Caco-2 (cell line): ENCODE data around the gene CPNE2. TPM values are rescaled to one million over a fixed set of nuclear protein-coding genes. Genes with fewer than 3 reads are reported as not detected.

Experiments
- BruUV-seq: library from RNA; stranded (reverse); fragments of 400-500 nt; replicated peaks from 2 replicates; lab custom pipeline; 2021; lab: Mats Ljungman, UMichigan
- CTCF ChIA-PET: fragments of 300-600 bp; sonication (Branson Sonifier 250); formaldehyde crosslinking; loops from one replicate; lab custom pipeline; 2022; ENCODE audit warnings: antibody characterized with exemption; lab: Charles Lee
- POLR2A ChIA-PET: fragments of 300-600 bp; sonication (Branson Sonifier 250); formaldehyde crosslinking; loops from one replicate; lab custom pipeline; 2022; ENCODE audit warnings: antibody characterized with exemption; lab: Charles Lee
- DNase-seq, 2 experiments: peaks; one replicate each; pipeline versions ENCODE4 v3.0.0 to v3.0.0-alpha.2; 2020 to 2022
- H3K27me3 ChIP-seq: replicated peaks from 2 replicates; pipeline ENCODE4 v1.6.0; 2011; ENCODE audit warnings: low read length; ENCODE audit not compliant: control insufficient read depth, insufficient read depth
- H3K36me3 ChIP-seq: 2 replicates; pipeline ENCODE4 v1.5.1; 2011; ENCODE audit warnings: low read length; ENCODE audit not compliant: control insufficient read depth, insufficient read depth
- H3K4me1 ChIP-seq: fragments of 250-450 bp; sonication (Bioruptor Pico); 2 replicates; pipeline ENCODE4 v1.5.1; 2020; ENCODE audit warnings: mild to moderate bottlenecking
- H3K4me3 ChIP-seq: 2 replicates; pipeline ENCODE4 v1.5.1; 2011; ENCODE audit warnings: low read depth, mild to moderate bottlenecking, control low read depth, low read length
- H3K9me3 ChIP-seq: fragments of 250-450 bp; sonication (Bioruptor Pico); 2 replicates; pipeline ENCODE4 v1.5.1; 2020; ENCODE audit warnings: mild to moderate bottlenecking, moderate library complexity
- H3K27ac Mint-ChIP-seq: one replicate; pipeline ENCODE4 v1.8.0; 2022; ENCODE audit warnings: mixed read lengths; ENCODE audit not compliant: unreplicated experiment
- H3K27me3 Mint-ChIP-seq: one replicate; pipeline ENCODE4 v1.8.0; 2022; ENCODE audit warnings: mixed read lengths; ENCODE audit not compliant: insufficient read depth, unreplicated experiment
- H3K36me3 Mint-ChIP-seq: one replicate; pipeline ENCODE4 v1.8.0; 2022; ENCODE audit warnings: mild to moderate bottlenecking, mixed read lengths; ENCODE audit not compliant: insufficient read depth, unreplicated experiment
- H3K4me1 Mint-ChIP-seq: one replicate; pipeline ENCODE4 v1.8.0; 2022; ENCODE audit warnings: low read depth, mixed read lengths; ENCODE audit not compliant: unreplicated experiment
- H3K4me3 Mint-ChIP-seq: one replicate; pipeline ENCODE4 v1.8.0; 2022; ENCODE audit warnings: mild to moderate bottlenecking, moderate library complexity, mixed read lengths; ENCODE audit not compliant: unreplicated experiment
- H3K9me3 Mint-ChIP-seq: one replicate; pipeline ENCODE4 v1.8.0; 2022; ENCODE audit warnings: mixed read lengths; ENCODE audit not compliant: unreplicated experiment
- intact Hi-C: fragments of 100-400 bp; cut with micrococcal nuclease; formaldehyde crosslinking; loops from one replicate; pipeline ENCODE4 v1.10.0; 2022; ENCODE audit not compliant: unreplicated experiment
- total RNA-seq: library from RNA; stranded (reverse); gene quantifications from 2 replicates; pipeline ENCODE4 v1.2.3, GENCODE V29; 2022
- TF ChIP-seq, protein P1 (sequence below), 2 experiments: fragments of 200-600 bp in 1 of 2; IDR thresholded peaks; 1 replicate in 1 of 2; 2 replicates in 1 of 2; pipeline versions ENCODE4 v1.5.1 to v1.8.0; 2011 to 2022; ENCODE audit warnings: antibody characterized with exemption in 1 of 2, control low read depth in 1 of 2, inconsistent platforms in 1 of 2, low read depth in 1 of 2, low read length in 1 of 2, mild to moderate bottlenecking in 1 of 2, moderate library complexity in 1 of 2; ENCODE audit not compliant: insufficient read depth in 1 of 2, severe bottlenecking in 1 of 2, unreplicated experiment in 1 of 2

Gene CPNE2
- total RNA-seq, 1 experiment from 2014 or later: 46.3 TPM

DNA sequence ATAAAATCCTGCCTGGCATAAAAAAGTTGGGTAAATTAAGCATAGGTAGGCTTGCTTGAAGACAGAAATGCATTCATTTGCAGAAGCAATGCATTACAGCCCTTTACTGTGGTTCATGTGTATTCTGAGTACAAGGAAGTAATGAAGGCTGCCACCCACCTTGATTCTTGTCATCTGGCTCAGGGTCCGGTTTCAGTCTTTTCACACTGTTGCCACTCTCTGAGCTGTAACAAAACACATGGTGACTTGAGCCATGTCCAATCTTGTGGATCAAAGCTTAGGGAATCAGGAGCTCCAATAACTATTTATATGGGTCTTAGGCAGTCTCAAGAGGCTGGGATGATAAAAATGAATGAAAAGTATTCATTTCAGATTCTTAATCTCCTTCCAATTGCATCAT lies 71.5 kb downstream of the CPNE2 start:
- no peaks in the 10 kb centered on the region for H3K4me1 Mint-ChIP-seq
- H3K9me3 Mint-ChIP-seq: no peaks in the 10 kb centered on the region
- ChIA-PET CTCF (interaction anchor here (0.6 kb wide), 1 partner anchor 46 kb away, joined by 6 read pairs; no protein-coding TSS in a partner anchor), POLR2A (no interaction called here)
- Histone ChIP-seq H3K4me3 (no peak overlapping the region), H3K9me3 (no peaks in the 10 kb centered on the region), H3K36me3 (peaks cover 5% of the 10 kb centered on the region), H3K4me1 (no peaks in the 10 kb centered on the region), H3K27me3 (no peaks in the 10 kb centered on the region)
- TF ChIP-seq, protein P1, sequence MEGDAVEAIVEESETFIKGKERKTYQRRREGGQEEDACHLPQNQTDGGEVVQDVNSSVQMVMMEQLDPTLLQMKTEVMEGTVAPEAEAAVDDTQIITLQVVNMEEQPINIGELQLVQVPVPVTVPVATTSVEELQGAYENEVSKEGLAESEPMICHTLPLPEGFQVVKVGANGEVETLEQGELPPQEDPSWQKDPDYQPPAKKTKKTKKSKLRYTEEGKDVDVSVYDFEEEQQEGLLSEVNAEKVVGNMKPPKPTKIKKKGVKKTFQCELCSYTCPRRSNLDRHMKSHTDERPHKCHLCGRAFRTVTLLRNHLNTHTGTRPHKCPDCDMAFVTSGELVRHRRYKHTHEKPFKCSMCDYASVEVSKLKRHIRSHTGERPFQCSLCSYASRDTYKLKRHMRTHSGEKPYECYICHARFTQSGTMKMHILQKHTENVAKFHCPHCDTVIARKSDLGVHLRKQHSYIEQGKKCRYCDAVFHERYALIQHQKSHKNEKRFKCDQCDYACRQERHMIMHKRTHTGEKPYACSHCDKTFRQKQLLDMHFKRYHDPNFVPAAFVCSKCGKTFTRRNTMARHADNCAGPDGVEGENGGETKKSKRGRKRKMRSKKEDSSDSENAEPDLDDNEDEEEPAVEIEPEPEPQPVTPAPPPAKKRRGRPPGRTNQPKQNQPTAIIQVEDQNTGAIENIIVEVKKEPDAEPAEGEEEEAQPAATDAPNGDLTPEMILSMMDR (IDR thresholded peaks at IDR 0.05; ENCODE audit: insufficient read depth in 1 of 2, low read depth in 1 of 2, low read length in 1 of 2, severe bottlenecking in 1 of 2, unreplicated experiment in 1 of 2): no peak
- no peak for DNase-seq
- no peak overlapping the region for H3K4me3 Mint-ChIP-seq
- H3K27ac Mint-ChIP-seq: no peak overlapping the region
- intact Hi-C loops: no loop called here
- peaks cover 81% of the 10 kb centered on the region for H3K36me3 Mint-ChIP-seq
- H3K27me3 Mint-ChIP-seq: no peaks in the 10 kb centered on the region
- no TSS peak for BruUV-seq

DNA sequence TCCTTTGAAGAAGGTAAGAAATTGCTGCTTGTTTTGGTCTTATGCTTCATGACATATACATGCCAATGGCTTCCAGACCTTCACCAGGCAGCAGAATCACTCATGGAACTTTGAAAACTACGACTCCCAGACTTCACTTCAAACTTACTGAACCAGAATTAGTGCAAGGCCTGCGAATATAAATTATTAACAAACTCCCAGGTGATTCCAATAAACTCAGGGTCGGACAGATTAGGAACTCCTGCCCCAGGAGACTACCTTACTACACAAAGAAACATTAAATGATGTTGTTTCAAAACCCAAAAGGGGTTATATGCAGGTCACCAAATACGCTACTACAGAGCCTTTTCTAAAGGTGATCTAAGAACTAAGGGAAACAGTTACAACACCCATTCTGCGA lies 73.1 kb downstream of the CPNE2 start:
- Histone ChIP-seq H3K9me3 (no peaks in the 10 kb centered on the region), H3K4me3 (no peak overlapping the region), H3K36me3 (peaks cover 6% of the 10 kb centered on the region), H3K4me1 (no peaks in the 10 kb centered on the region), H3K27me3 (no peaks in the 10 kb centered on the region)
- intact Hi-C loops: loop anchor here (5.0 kb wide), 1 partner anchor 203 kb away; the partner anchor contains the start of gene CETP
- H3K36me3 Mint-ChIP-seq: peaks cover 79% of the 10 kb centered on the region
- DNase-seq: no peak
- no TSS peak for BruUV-seq
- no peak overlapping the region for H3K27ac Mint-ChIP-seq
- TF ChIP-seq, protein P1 (IDR thresholded peaks at IDR 0.05; ENCODE audit: insufficient read depth in 1 of 2, low read depth in 1 of 2, low read length in 1 of 2, severe bottlenecking in 1 of 2, unreplicated experiment in 1 of 2): no peak
- ChIA-PET POLR2A (no interaction called here), CTCF (no interaction called here)
- no peaks in the 10 kb centered on the region for H3K27me3 Mint-ChIP-seq
- H3K4me3 Mint-ChIP-seq: no peak overlapping the region
- no peaks in the 10 kb centered on the region for H3K9me3 Mint-ChIP-seq
- no peaks in the 10 kb centered on the region for H3K4me1 Mint-ChIP-seq

DNA sequence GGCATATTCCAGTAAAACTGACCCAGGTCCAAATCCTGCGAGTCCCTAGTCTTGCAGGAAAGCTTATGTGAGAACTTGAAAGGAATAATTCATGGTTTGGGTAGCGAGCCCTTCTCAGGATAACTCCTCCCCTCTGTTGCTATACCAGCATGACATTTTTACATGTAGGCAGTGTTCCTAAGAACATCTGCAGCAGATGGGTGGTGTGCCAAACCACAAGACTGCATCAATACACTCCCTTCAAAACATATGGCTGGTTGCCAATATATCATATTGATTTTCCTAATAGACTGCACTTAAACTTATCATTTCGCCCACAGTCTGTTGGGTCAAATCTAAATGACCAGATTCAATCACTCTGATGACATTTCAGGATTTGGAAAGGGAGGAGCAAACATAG lies 73.6 kb downstream of the CPNE2 start:
- Histone ChIP-seq H3K4me1 (no peaks in the 10 kb centered on the region), H3K27me3 (no peaks in the 10 kb centered on the region), H3K36me3 (peaks cover 6% of the 10 kb centered on the region), H3K4me3 (no peak overlapping the region), H3K9me3 (no peaks in the 10 kb centered on the region)
- no peak for DNase-seq
- intact Hi-C loops: loop anchor here (5.0 kb wide), 1 partner anchor 204 kb away; the partner anchor contains the start of gene CETP
- Mint-ChIP-seq H3K4me1 (no peaks in the 10 kb centered on the region), H3K27ac (no peak overlapping the region), H3K9me3 (no peaks in the 10 kb centered on the region), H3K36me3 (peaks cover 79% of the 10 kb centered on the region), H3K27me3 (no peaks in the 10 kb centered on the region), H3K4me3 (no peak overlapping the region)
- TF ChIP-seq, protein P1 (IDR thresholded peaks at IDR 0.05; ENCODE audit: insufficient read depth in 1 of 2, low read depth in 1 of 2, low read length in 1 of 2, severe bottlenecking in 1 of 2, unreplicated experiment in 1 of 2): no peak
- BruUV-seq: no TSS peak
- POLR2A ChIA-PET: no interaction called here
- CTCF ChIA-PET: interaction anchor here (0.6 kb wide), 1 partner anchor 33 kb away, joined by 4 read pairs; no protein-coding TSS in a partner anchor
